HUES6 (cell line): Measurements from ENCODE around the gene FAM163B.
A peak's percentile ranks its signal among the peaks of the same experiment; 100 is the strongest.

Source experiments
- H3K27ac ChIP-seq: 2 replicates; pipeline ENCODE4 v1.7.0; 2013; ENCODE audit warnings: low read depth, mild to moderate bottlenecking, low read length, inconsistent platforms
- H3K27me3 ChIP-seq: 2 replicates; pipeline ENCODE4 v1.6.1; 2013; ENCODE audit warnings: low read length; ENCODE audit not compliant: control insufficient read depth, insufficient read depth
- H3K36me3 ChIP-seq: 2 replicates; pipeline ENCODE4 v1.6.1; 2013; ENCODE audit warnings: low read length; ENCODE audit not compliant: control insufficient read depth, insufficient read depth
- H3K4me1 ChIP-seq: 2 replicates; pipeline ENCODE4 v1.6.1; 2013; ENCODE audit warnings: low read length; ENCODE audit not compliant: control insufficient read depth, insufficient read depth
- H3K4me3 ChIP-seq: 2 replicates; pipeline ENCODE4 v1.5.1; 2013; ENCODE audit warnings: low read depth, low read length
- H3K9ac ChIP-seq: one replicate; pipeline ENCODE4 v1.6.1; 2013; ENCODE audit warnings: mild to moderate bottlenecking, low read length
- H3K9me3 ChIP-seq: 2 replicates; pipeline ENCODE4 v1.6.1; 2013; ENCODE audit warnings: low read depth, low read length; ENCODE audit not compliant: control insufficient read depth, insufficient read depth

The FAM163B gene

GRCh38 chr9:133551446-133551845 lies 57.7 kb downstream of the FAM163B start:
- Histone ChIP-seq H3K27ac (no peak overlapping the region), H3K27me3 (no peaks in the 10 kb centered on the region), H3K36me3 (no peaks in the 10 kb centered on the region), H3K4me1 (peaks cover 18% of the 10 kb centered on the region; the same call in 1 of the 2 replicates), H3K9ac (no peak overlapping the region), H3K9me3 (no peaks in the 10 kb centered on the region), H3K4me3 (no peak overlapping the region)

- Histone ChIP-seq H3K36me3 (no peaks in the 10 kb centered on the region), H3K4me1 (no peaks in the 10 kb centered on the region; the same call in 1 of the 2 replicates), H3K9ac (no peak overlapping the region), H3K27me3 (no peaks in the 10 kb centered on the region), H3K27ac (no peak overlapping the region), H3K4me3 (no peak overlapping the region), H3K9me3 (no peaks in the 10 kb centered on the region)
These were observed 62.1 kb downstream of the FAM163B start for GRCh38 chr9:133547116-133547515.

- Histone ChIP-seq H3K27ac (no peak overlapping the region), H3K27me3 (no peaks in the 10 kb centered on the region), H3K9me3 (no peaks in the 10 kb centered on the region), H3K4me1 (no peaks in the 10 kb centered on the region; the same call in 1 of the 2 replicates), H3K4me3 (no peak overlapping the region), H3K9ac (no peak overlapping the region), H3K36me3 (no peaks in the 10 kb centered on the region)
These were observed 62.9 kb downstream of the FAM163B start for GRCh38 chr9:133546287-133546680.

DNA sequence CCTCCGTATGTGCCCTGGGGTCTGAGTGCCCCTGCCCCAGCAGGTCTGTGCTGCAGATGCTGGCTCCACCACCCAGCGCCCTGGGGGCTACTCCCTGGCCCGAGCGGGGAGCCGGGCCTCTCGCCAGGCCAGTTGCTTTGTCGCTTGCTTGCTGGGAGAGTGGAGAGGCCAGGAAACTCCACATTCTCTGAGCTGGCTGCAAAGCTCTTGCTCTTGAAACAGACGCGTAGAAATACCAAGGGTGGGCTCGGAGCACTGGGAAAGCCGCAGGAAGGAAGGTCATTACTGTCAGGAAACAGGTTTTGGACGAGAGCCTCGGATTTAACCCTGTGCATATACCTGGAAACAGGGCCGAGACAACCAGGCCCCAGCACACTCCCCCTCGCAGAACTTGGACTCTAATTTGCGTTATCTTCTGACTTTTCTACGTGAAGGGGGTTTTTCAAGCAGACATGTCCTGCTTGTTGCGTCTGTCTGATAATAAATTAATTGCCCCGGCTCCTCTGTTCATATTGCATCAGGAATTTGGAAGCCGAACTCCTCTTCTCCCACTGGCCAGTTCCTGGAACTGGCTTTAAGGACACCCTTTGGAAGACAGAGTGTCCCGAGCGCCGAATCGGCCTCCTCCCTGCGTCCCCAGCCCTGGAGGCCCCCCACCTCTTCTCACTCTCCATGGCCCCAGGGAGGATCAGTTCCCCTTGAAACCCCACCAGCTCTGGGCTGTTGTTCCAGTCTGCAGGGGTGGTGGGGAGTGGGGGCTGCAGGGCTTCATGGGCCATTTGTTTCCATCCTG lies 63.5 kb downstream of the FAM163B start:
- no peaks in the 10 kb centered on the region; the same call in 1 of the 2 replicates for H3K4me1 ChIP-seq
- no peak overlapping the region for H3K4me3 ChIP-seq
- no peak overlapping the region for H3K27ac ChIP-seq
- no peaks in the 10 kb centered on the region for H3K27me3 ChIP-seq
- H3K9ac ChIP-seq = no peak overlapping the region
- H3K9me3 ChIP-seq = no peaks in the 10 kb centered on the region
- H3K36me3 ChIP-seq = no peaks in the 10 kb centered on the region

- H3K27me3 ChIP-seq = no peaks in the 10 kb centered on the region
These were observed 65.3 kb downstream of the FAM163B start for GRCh38 chr9:133543772-133544467.

GRCh38 chr9:133542002-133542401 lies 67.2 kb downstream of the FAM163B start:
- Histone ChIP-seq H3K4me3 (no peak overlapping the region), H3K9ac (no peak overlapping the region), H3K4me1 (peaks cover 23% of the 10 kb centered on the region), H3K36me3 (no peaks in the 10 kb centered on the region), H3K9me3 (no peaks in the 10 kb centered on the region), H3K27me3 (no peaks in the 10 kb centered on the region; the same call in 1 of the 2 replicates), H3K27ac (no peak overlapping the region)

More at GRCh38 chr9:133543772-133544467, 65.3 kb downstream of the FAM163B start:
- H3K27ac ChIP-seq = no peak overlapping the region
- H3K9ac ChIP-seq = no peak overlapping the region
- no peak overlapping the region for H3K4me3 ChIP-seq
- no peaks in the 10 kb centered on the region for H3K9me3 ChIP-seq
- H3K36me3 ChIP-seq = no peaks in the 10 kb centered on the region
- peaks cover 15% of the 10 kb centered on the region for H3K4me1 ChIP-seq

GRCh38 chr9:133540698-133541025 lies 68.5 kb downstream of the FAM163B start:
- H3K4me3 ChIP-seq = no peak overlapping the region
- peaks cover 25% of the 10 kb centered on the region for H3K4me1 ChIP-seq
- no peaks in the 10 kb centered on the region for H3K36me3 ChIP-seq
- no peak overlapping the region for H3K27ac ChIP-seq
- H3K9ac ChIP-seq = no peak overlapping the region
- no peaks in the 10 kb centered on the region for H3K9me3 ChIP-seq
- peaks cover 3% of the 10 kb centered on the region for H3K27me3 ChIP-seq

GRCh38 chr9:133539991-133540697 lies 69.0 kb downstream of the FAM163B start:
- Histone ChIP-seq H3K27ac (no peak overlapping the region), H3K4me1 (peaks cover 26% of the 10 kb centered on the region), H3K27me3 (peaks cover 7% of the 10 kb centered on the region), H3K36me3 (no peaks in the 10 kb centered on the region), H3K9me3 (no peaks in the 10 kb centered on the region), H3K4me3 (no peak overlapping the region), H3K9ac (no peak overlapping the region)

GRCh38 chr9:133538851-133539833 lies 70.0 kb downstream of the FAM163B start:
- no peak overlapping the region for H3K27ac ChIP-seq
- H3K27me3 ChIP-seq = peaks cover 13% of the 10 kb centered on the region
- H3K9me3 ChIP-seq = no peaks in the 10 kb centered on the region
- H3K4me3 ChIP-seq = no peak overlapping the region
- H3K9ac ChIP-seq = peak overlapping the region; percentile 17
- H3K4me1 ChIP-seq = peaks cover 27% of the 10 kb centered on the region
- no peaks in the 10 kb centered on the region for H3K36me3 ChIP-seq

- Histone ChIP-seq H3K9me3 (no peaks in the 10 kb centered on the region), H3K27me3 (peaks cover 20% of the 10 kb centered on the region), H3K36me3 (no peaks in the 10 kb centered on the region), H3K4me1 (peaks cover 37% of the 10 kb centered on the region), H3K27ac (no peak overlapping the region), H3K9ac (no peak overlapping the region), H3K4me3 (no peak overlapping the region)
These were observed 71.0 kb downstream of the FAM163B start for GRCh38 chr9:133538176-133538575.
